Stimulated activated CD8-positive, alpha-beta memory T cell treated with anti-CD3 and anti-CD28 coated beads, Interleukin-15, amount 100 ng/mL, for 48 hours (primary cell): Measurements from ENCODE around the gene TNKS1BP1.
"Not testable (repeated sequence)": the region's sequence is repeated elsewhere in the genome, so short reads cannot be mapped to it uniquely, and the experiment has no call there.

Experiments used
- DNase-seq, 2 donors: peaks; one replicate each; pipeline ENCODE4 v3.0.0-alpha.2; 2020; ENCODE audit warnings: low read depth in 2 of 2

TNKS1BP1 gene, protein sequence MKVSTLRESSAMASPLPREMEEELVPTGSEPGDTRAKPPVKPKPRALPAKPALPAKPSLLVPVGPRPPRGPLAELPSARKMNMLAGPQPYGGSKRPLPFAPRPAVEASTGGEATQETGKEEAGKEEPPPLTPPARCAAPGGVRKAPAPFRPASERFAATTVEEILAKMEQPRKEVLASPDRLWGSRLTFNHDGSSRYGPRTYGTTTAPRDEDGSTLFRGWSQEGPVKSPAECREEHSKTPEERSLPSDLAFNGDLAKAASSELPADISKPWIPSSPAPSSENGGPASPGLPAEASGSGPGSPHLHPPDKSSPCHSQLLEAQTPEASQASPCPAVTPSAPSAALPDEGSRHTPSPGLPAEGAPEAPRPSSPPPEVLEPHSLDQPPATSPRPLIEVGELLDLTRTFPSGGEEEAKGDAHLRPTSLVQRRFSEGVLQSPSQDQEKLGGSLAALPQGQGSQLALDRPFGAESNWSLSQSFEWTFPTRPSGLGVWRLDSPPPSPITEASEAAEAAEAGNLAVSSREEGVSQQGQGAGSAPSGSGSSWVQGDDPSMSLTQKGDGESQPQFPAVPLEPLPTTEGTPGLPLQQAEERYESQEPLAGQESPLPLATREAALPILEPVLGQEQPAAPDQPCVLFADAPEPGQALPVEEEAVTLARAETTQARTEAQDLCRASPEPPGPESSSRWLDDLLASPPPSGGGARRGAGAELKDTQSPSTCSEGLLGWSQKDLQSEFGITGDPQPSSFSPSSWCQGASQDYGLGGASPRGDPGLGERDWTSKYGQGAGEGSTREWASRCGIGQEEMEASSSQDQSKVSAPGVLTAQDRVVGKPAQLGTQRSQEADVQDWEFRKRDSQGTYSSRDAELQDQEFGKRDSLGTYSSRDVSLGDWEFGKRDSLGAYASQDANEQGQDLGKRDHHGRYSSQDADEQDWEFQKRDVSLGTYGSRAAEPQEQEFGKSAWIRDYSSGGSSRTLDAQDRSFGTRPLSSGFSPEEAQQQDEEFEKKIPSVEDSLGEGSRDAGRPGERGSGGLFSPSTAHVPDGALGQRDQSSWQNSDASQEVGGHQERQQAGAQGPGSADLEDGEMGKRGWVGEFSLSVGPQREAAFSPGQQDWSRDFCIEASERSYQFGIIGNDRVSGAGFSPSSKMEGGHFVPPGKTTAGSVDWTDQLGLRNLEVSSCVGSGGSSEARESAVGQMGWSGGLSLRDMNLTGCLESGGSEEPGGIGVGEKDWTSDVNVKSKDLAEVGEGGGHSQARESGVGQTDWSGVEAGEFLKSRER (N-terminal part only)

DNA sequence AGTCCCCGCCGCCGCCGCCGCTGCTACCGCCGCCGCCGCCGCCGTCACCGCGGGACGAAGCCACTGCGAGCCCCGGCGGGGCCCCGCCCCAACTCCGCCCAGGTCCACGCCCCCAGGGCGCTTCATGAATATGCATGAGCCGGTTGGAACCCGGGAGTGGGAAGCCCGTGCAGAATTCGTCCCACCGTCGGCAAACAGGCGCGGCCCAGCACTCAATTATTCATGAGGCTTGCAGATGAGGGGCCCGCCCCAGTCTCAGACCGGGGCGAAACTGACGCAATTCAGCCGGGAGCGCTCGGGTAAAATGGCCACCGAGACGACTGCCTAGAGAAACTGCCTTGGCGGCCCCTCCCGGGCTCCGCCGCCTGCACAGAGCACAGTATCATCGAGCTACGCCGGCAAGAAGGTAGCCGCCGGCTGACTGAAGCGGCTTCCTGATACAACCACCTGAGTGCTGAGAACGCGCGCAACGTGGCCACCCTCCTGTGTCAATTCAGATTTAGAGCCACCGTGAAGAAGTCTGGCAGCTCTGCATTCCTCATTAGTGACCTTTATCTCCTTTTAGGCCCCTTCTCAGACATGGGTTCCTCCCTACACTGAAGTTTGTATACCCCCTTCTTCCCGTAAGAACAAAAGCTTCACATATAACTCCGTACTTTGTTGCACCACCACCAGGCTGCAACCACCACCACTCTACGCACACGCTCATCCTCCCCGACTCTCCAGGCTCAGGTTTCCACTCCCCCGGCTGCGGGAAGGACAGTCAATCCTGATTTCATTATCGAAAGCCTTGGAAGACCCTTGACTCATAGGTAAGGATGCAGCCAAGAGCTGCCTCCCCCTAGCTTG is at the start of gene TNKS1BP1:
Gene TNKS1BP1 (minus strand): TSS at position 67 of the 849 bp plus-strand sequence. CDS start 3,067 bp downstream, outside the sequence.
- peak; percentile 85 to 86 for DNase-seq

DNA sequence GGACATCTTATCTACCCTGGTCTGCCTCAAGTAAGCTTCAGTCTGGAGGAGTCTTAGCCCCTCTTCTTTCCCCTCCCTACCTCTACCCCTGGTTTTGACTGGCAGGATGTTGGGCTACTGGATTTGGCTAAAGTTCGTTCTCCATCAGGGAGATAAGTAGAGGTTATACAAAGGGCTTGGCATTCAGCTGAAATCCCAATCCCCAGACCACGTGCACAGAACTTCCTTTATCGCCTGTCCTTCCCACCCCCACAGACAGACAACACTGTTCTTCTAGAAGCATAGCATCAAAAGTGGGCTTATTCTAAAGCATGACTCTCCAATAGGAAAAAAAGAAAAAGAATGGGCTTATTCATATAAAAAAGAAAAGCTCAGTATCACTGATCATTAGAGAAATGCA is 48.4 kb upstream of the TNKS1BP1 start:
- DNase-seq, result no peak

DNA sequence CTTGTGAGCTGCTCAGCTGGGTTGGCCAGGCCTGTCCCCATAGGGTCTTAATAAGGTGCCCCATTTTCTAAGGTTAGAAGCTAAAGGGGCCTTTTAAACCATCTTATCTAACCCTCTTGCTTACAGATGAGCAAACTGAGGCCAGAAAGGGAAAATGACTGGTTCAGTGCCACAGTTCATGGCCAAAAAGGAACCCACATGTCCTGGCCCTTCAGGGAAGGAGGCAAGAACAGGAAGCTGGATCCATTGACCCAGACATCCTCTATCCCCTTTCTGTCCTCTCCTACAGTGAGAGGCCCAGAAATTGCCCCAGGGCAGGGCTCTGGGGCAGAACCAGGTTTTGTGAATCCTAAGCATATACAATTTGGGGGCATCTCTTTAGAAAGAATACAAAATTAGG is 46.2 kb upstream of the TNKS1BP1 start:
- no peak for DNase-seq

DNA sequence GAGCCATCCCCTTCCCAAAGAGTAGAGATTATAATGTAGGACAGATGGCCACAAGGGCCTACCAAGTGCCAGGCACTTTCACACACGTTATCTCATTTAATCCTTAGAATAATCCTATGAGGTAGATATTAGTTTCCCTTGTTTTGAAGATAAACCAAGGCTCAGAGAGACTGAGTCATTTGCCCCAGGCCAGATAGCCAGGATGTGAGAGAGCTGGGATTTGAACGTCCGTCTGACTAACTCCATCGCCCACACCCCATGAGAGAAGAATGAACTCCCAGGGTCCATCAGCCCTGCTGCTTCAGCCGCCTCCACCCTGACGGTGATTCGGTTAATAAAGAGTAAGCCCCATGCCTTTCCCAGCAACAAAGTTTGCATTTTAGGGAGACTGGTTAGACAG is 45.5 kb upstream of the TNKS1BP1 start:
- no peak for DNase-seq

DNA sequence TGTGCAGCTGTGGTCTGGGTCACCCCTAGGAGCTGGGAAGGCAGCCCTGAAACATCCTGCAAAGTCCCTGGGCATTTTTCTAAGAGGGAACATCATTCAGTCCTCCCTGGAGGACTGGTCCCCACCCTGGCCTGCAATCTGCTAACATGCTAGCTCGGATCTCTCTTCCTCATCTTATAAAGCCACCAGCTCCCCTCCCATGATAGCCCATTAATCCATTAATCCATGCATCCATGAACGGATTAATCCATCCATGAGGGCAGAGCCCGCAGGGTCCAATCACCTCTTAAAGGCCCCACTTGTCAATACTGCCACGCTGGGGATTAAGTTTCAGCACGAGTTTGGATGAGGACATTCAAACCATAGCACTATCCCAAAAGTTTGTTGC is 44.1 kb upstream of the TNKS1BP1 start:
- DNase-seq, result no peak

DNA sequence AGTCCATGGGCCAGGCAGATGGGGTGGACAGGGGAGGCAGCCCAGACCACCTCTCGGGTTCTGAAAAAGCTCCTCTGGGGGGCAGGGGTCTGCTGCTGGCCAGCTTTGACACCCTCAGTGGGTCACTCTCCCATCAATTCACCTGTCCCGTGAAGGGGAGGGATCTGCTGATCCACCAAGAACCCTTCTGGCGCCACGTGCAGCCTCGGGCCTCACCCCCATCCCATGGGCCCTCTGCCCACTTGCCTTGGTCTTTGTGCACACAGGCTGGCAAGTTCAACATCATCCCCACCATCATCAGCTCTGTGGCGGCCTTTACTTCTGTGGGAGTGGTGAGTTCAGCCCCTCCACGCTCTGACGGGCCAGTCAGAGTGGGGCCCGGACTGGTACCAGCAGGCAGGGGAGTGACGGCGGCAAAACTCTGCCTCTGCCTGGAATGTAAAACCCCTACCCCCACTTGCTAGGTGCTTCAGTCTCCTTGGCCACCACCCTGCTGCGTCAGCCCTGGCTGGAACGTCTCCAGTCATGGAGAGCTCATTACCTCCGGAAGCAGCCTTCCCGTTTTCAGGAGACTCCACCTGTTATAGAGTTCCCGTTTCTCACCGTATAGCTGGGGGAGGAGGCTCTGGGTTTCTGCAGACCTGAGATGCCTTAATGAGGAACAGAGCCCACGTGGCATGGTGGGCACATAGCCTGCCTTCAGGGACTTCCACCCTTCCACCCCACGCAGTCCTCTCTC is 43.5 kb upstream of the TNKS1BP1 start:
- DNase-seq, result no peak

DNA sequence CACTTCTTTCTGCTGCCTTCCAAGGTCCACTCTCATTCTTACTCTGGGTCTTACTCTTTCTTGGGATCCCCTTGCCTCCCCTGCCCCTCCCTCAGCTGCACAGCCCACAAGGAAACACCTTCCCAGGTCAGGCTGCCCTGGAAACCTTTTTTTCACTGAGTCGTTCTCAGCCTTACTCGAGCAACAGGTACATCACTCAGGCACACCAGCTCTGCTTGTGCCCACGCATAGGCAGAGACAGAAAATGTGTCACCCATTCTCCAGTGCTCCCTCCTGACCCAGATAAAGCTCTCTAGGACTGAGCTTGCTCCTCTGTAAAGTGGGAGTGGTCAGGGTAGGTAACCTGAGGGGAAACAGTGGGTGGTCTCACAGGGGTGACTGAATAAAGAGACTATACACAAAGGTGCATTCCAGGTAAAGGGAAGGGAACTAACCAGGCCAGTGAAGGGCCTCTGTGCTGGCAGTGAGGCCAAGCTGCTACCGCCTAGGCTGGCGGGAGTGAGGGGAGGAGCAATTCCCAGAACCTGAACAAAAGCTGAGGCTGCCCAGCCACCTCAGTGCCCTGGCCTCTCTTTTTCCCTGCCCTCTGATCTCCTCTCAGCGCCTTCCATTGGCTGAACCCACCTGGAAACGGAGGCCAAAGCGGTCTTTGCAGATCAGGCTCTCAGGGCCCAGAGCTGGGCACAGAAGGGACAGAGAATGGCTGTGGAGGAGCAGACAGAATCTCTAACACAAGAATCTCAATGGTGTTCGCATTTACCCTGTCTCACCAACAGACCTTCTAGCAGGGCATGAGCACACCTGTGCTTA is 40.3 kb upstream of the TNKS1BP1 start:
- no peak for DNase-seq

DNA sequence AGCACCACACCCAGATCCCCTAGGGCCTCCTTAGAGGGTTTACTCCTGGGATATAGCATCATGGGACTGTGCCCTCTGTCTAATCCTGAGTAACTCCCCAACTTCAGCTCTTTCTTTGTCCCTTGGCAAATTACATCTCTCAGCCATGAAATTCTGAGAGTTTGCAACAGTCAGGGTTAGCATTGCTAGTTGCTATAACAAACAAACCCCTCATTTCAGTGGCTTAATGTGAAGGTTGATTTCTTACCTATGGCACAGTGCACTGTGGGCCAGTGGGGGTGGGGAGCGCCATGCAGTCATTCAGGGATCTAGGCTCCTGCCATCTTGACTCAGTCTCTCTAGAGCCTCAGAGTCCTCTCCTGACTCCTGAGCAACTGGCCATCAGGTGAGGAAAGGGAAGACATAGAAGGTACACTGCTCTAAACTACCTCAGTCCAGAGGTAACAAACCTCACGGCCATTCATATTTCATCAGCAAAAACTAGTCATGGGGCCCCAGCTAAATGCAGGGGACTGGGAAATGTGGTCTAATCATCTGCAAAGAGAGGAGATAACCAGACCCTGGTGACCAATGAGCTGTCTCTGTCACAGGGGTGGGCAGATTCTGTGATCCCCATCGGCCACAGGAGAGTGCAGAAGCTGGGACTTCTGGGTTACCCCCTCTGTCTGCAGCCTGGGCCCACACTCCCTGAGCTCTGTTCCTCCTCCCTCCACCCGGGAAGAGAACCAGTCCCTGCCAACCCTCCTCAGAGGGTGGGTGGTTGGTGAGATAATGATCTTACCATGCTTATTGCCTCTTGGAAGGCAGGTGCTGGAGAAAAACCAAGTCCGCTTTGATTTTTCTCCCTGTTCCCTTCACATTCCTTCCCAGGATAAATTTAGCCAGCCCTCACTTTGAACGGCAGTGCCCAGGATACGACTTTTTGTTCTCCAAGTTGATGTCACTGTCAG is 38.7 kb upstream of the TNKS1BP1 start:
- DNase-seq, result no peak

DNA sequence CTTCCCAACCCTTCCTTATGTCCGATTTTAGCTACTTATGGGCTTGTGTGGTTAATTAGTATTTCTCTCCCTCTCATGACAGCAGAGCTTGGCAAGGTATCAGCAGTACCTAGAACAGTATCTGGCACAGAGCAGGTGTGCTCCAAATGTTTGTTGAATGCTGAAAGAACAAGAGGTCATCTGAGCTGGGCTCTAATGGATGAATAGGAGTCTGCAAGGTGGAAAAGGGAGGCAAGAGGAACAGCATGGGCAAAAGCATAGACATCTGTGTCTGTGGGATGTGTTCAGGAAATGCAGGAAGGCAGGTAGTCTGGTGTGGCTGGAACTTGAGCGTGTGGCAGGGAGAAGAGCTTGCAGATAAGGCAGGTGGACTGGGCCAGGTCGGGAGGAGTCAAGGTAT is 37.2 kb upstream of the TNKS1BP1 start:
- no peak for DNase-seq

DNA sequence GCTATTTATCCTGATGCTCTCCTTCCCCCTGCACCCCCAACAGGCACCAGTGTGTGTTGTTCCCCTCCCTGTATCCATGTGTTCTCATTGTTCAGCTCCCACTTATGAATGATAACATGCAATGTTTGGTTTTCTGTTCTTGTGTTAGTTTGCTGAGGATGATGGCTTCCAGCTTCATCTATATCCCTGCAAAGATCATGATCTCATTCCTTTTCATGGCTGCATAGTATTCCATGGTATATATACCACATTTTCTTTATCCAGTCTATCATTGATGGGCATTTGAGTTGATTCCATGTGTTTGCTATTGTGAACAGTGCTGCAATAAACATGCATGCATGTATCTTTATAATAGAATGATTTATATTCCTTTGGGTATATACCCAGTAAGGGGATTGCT is 36.7 kb upstream of the TNKS1BP1 start:
- not testable (repeated sequence) for DNase-seq

DNA sequence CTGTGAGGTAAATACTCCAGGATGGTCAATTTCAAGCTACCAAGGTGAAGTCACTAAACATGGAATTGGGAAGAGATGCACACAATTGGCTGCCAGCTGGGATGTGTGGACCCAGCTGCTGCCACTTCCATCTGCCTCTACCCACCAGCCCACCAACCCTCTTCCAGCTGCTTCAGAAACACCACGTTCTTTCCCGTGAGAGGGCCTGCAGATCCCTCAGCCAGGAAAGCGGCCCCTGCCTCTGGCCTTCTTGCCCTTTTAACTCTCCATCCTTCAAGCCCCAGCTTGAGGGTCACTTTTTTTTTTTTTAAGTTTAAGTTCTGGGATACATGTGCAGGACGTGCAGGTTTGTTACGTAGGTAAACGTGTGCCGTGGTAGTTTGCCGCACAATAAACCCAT is 36.2 kb upstream of the TNKS1BP1 start:
- DNase-seq, result no peak

DNA sequence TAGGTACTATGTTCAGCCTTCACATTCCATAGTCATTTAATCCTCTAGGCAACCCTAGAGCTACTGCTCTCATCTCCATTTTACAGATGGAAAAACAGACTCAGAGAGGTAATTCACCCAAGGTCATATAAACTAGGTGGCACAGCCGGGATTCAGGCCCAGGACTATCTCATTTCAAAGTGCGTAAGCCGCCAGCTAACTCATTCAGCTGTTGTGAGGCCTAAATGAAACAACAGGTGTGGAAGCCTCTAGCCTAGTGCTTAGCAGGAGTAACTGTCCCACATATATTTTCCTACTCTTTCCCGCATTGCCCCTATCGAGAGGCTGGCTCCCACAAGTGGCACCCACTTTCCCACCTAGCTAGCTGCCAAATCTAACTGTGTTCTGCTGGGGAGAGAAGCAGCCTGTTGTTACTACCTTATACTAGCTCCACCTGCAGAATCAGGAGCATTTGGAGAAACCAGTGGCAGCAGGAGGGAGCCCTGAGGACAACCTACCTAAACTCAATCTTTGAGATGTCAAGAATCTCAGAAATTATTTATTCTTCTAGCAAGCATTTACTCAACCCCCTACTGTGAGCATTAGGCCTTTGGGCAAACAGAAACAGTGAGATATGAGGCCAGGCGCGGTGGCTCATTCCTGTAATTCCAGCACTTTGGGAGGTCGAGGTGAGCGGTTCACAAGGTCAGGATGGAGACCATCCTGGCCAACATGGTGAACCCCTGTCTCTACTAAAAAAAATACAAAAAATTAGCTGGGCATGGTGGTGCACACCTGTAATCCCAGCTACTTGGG is 35.3 kb upstream of the TNKS1BP1 start:
- no peak for DNase-seq

DNA sequence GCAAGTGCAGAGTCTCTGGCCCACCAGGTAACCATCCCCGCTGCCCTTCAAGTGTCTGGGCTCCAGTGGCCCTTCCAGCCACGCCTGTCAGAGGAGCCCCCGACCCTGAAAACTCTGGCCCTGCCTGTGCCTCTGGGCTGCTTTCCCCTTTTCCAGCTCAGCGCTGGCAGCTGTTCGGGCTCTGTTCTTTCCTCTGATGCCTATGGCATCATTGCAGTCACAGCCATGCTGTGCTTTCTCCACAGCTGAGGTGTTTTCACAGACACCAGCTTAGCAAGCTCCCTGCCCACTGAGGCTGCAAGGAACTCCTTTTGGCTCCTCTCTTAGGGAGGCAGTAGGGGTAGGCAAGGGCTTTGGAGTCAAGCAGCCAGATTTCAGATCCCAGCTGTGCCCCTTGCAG is 34.6 kb upstream of the TNKS1BP1 start:
- no peak for DNase-seq

DNA sequence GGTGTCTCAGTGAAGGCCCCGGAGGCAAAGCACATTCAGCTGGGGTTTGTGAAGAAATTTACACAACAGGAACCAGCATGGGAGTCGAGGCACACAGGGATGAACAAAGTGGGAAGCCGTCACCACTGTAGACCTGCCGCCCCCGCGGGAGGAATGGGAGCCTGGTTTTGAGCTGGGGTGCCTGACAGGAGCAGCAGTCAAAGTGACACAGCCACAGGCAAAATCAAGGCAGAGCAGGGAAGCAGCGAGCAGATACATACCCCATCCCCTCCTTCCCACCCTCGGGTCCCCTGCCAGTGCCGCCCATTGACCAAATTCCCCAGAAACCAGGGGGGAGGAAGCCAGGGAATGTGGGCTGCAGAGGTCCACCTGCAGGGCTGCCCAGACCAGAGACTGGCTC is 34.2 kb upstream of the TNKS1BP1 start:
- no peak for DNase-seq

DNA sequence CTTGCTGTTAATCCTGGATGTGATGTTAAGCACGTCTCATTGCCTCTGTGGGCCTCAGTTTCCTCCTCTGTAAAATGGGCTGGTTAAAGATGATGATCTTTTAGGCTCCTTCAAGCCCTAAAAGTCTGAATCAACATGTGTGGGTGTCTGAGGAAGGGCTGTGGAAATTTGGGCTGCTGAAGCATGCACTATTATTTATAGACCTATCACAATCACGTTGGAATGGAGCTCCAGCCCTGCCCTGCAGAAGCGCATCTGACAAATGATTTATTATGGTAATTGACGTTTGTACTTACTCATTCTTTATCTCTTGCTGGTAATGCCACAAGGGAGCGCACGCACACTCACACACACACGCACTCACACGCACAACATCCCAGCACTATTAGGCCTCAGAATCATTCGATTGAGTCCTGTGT is 33.8 kb upstream of the TNKS1BP1 start:
- DNase-seq, result no peak

DNA sequence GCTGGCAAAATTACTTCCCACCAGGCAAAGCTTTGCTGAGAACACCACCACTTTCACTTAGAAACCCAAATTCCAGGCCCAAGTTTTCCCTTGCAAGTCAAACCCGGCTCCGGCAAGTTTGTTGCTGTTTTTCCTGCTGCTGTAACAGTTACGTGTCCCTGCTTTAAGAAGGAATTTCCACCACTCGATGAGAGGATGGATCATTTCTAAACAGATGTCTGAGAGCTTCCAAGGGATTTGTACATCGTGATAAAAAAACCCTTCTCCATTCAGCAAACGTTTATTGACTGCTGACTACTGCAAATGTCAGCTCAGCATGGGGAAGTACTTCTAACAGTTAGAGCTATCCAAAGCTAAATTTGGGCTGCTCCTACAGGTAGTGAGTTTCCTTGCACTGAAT is 33.1 kb upstream of the TNKS1BP1 start:
- no peak for DNase-seq

DNA sequence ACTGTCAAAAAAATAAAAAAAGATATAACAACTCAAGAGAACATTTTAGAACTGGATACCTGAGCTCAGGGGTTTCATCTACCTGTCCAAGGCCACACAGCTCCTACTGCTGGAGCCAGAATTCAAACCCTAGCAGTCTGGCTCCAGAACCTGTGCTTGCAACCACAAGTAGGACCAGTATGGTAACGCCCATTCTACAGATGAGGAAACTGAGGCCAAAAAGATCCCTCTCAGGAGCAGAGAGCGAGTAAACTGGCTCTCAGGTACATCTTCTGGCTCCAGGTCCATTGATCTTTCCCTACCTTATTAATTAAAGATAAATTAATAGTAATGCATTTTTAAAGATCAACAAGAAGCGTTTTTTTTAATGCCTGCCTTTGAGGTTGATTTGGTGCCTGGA is 32.6 kb upstream of the TNKS1BP1 start:
- DNase-seq, result no peak

DNA sequence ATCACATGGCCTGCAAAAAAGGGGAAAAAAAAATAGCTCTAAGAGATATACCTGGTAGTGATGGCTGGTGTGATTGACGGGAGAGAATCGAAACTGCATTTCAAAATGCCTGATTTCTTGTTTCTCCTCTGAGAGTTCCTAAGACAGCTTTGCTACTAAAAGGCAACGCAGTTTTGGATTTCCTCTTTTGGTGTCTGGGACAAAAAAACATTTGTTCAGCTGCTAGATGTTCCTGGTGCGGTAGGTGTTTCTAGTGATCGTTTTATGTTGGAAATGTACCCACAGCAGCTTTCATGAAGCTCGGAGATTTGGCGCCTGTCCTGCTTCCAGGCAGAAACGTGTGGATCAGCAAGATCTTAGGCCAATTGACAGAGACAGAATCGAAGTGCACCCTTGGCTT is 31.5 kb upstream of the TNKS1BP1 start:
- no peak for DNase-seq
